ENCODE results near the gene PRDX3. TPM values are rescaled to one million over a fixed set of nuclear protein-coding genes. Genes with fewer than 3 reads are reported as not detected.

Gene PRDX3
- total and polyA plus RNA-seq, 9 donors: 120 to 155 (median 135) TPM

DNA sequence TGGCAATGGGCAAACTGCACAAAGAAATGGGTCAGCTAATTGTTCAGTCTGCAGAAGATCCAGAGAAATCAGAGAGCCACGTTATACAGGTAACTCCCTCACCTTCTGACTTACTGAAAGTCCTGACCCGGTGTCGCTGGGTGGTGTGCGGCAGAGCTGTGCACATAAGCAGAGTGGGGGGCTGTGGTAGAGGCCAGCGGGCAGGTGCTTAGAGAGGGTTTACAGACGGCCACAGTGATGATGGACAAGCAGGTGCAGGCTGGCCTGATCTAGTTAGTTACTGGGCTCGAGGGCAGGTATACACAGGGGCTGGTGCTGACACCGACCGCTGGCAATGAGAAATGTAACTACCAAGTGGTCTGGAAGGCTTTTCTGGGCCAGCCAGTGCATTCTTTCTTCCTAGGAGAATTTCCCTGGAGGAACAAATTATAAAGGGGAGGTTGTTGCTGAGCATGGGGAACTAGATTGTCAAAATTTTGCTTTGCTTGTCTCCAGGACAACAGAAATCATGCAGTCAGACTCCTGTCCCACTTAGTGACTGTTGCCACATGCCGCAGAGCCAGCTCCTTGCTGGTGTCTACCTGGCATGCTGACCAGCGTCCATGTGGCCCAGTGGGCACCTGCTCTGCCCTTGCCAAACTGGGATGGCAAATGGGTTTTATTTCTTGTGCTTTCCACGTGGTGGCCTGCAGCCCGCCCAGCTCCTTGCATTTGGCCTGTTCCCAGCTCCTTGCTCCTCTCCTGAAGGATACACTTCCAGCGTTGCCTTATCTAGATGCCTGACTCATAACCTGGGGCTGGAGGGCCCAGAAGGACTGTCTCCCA lies 45.9 kb downstream of the PRDX3 start:
- peaks cover 44% of the 10 kb centered on the region for H3K36me3 ChIP-seq (ENCODE audit: control insufficient read depth, insufficient read depth, low read length)
- WGBS (ENCODE audit: insufficient coverage): 91% methylated on average over 14 of the region's 14 CpGs

DNA sequence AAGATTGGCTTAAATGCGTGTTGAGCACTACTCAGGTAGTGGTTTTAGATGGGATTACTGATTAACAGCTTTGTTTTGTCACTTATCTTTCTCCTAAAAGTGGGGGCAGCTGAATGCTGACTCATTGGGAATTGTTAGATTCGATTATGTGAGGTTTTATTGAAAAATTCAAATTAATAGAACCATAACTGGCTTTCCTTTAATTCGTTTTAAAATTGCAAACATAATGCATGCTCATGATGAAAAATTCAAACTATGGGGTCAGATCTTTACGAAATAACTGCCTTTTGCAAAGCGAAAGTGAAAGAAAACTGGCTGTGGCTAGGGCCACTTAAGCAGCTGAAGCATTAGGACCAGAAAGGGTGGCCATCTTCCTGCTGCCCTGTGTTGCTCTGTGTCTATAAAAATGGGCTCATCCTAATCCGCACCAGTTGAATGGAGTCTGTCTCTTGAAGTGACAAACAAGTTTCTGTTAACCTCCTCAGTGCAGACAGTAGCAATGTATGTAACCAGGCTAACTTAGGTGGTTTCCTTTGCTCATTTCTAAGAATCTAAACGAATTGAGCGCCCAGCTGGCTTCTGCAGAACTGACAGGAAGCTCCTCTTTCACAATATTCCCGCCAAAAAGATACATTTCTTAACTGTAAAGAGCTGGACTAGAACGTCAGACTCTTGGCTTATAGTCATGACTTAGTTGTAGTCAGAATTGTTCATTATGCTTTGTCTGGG lies 46.9 kb downstream of the PRDX3 start:
- H3K4me1 ChIP-seq (ENCODE audit: control insufficient read depth, insufficient read depth, low read length): no peaks in the 10 kb centered on the region
- no peak overlapping the region for H3K27ac ChIP-seq (ENCODE audit: low read length)
- peaks cover 44% of the 10 kb centered on the region for H3K36me3 ChIP-seq (ENCODE audit: control insufficient read depth, insufficient read depth, low read length)
- H3K4me3 ChIP-seq (ENCODE audit: low read length): no peak overlapping the region
- peak; percentile 31 for DNase-seq
- no peaks in the 10 kb centered on the region for H3K9me3 ChIP-seq (replicated peaks; ENCODE audit: control insufficient read depth, low read depth, low read length)
- 100% methylated on average over 3 of the region's 10 CpGs for WGBS (ENCODE audit: insufficient coverage)
- H3K27me3 ChIP-seq (ENCODE audit: control insufficient read depth, insufficient read depth, low read length): no peaks in the 10 kb centered on the region

More for the DNA sequence above, 45.9 kb downstream of the PRDX3 start:
- DNase-seq: no peak
- no peaks in the 10 kb centered on the region for H3K4me1 ChIP-seq (ENCODE audit: control insufficient read depth, insufficient read depth, low read length)
- H3K27ac ChIP-seq (ENCODE audit: low read length): no peak overlapping the region
- no peak overlapping the region for H3K4me3 ChIP-seq (ENCODE audit: low read length)
- H3K27me3 ChIP-seq (ENCODE audit: control insufficient read depth, insufficient read depth, low read length): no peaks in the 10 kb centered on the region
- no peaks in the 10 kb centered on the region for H3K9me3 ChIP-seq (replicated peaks; ENCODE audit: control insufficient read depth, low read depth, low read length)

- Histone ChIP-seq H3K27ac (ENCODE audit: low read length) (no peak overlapping the region), H3K9me3 (replicated peaks; ENCODE audit: control insufficient read depth, low read depth, low read length) (no peaks in the 10 kb centered on the region), H3K4me1 (ENCODE audit: control insufficient read depth, insufficient read depth, low read length) (no peaks in the 10 kb centered on the region), H3K36me3 (ENCODE audit: control insufficient read depth, insufficient read depth, low read length) (peaks cover 49% of the 10 kb centered on the region), H3K27me3 (ENCODE audit: control insufficient read depth, insufficient read depth, low read length) (no peaks in the 10 kb centered on the region), H3K4me3 (ENCODE audit: low read length) (no peak overlapping the region)
- 100% methylated on average over 1 of the region's 4 CpGs for WGBS (ENCODE audit: insufficient coverage)
- no peak for DNase-seq
Observed at GRCh38 chr10:119129721-119130120, 48.9 kb downstream of the PRDX3 start.

- Histone ChIP-seq H3K27ac (ENCODE audit: low read length) (no peak overlapping the region), H3K4me3 (ENCODE audit: low read length) (no peak overlapping the region), H3K4me1 (ENCODE audit: control insufficient read depth, insufficient read depth, low read length) (no peaks in the 10 kb centered on the region), H3K36me3 (ENCODE audit: control insufficient read depth, insufficient read depth, low read length) (peaks cover 48% of the 10 kb centered on the region), H3K9me3 (replicated peaks; ENCODE audit: control insufficient read depth, low read depth, low read length) (no peaks in the 10 kb centered on the region), H3K27me3 (ENCODE audit: control insufficient read depth, insufficient read depth, low read length) (no peaks in the 10 kb centered on the region)
- no peak for DNase-seq
- WGBS (ENCODE audit: insufficient coverage): 100% methylated on average over 1 of the region's 2 CpGs
Observed at GRCh38 chr10:119125942-119126341, 52.7 kb downstream of the PRDX3 start.

DNA sequence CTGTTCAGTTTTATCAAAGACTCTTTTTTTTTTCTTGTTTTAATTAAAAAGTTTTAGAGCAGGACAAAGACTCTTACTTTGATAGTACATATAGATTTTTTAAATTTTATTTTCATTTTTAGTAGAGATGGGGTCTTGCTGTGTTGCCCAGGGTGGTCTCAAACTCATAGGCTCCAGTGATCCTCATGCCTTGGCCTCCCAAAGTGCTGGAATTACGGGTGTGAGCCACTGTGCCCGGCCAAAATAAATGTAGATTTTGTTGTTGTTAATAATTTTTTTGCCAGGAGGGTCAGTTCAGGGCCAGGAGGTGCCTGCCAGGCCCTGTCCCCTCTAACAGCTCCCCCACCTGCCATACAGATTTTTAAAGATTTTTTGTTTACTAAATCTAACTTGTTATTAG lies 57.7 kb downstream of the PRDX3 start:
- H3K4me3 ChIP-seq (ENCODE audit: low read length): no peak overlapping the region
- peaks cover 46% of the 10 kb centered on the region for H3K36me3 ChIP-seq (ENCODE audit: control insufficient read depth, insufficient read depth, low read length)
- no peak for DNase-seq
- WGBS (ENCODE audit: insufficient coverage): no CpG with 5 or more reads among the region's 2 CpGs
- H3K4me1 ChIP-seq (ENCODE audit: control insufficient read depth, insufficient read depth, low read length): no peaks in the 10 kb centered on the region
- no peaks in the 10 kb centered on the region for H3K27me3 ChIP-seq (ENCODE audit: control insufficient read depth, insufficient read depth, low read length)
- no peaks in the 10 kb centered on the region for H3K9me3 ChIP-seq (replicated peaks; ENCODE audit: control insufficient read depth, low read depth, low read length)
- no peak overlapping the region for H3K27ac ChIP-seq (ENCODE audit: low read length)

- Histone ChIP-seq H3K4me3 (ENCODE audit: low read length) (no peak overlapping the region), H3K27me3 (ENCODE audit: control insufficient read depth, insufficient read depth, low read length) (no peaks in the 10 kb centered on the region), H3K9me3 (replicated peaks; ENCODE audit: control insufficient read depth, low read depth, low read length) (no peaks in the 10 kb centered on the region), H3K4me1 (ENCODE audit: control insufficient read depth, insufficient read depth, low read length) (no peaks in the 10 kb centered on the region), H3K36me3 (ENCODE audit: control insufficient read depth, insufficient read depth, low read length) (peaks cover 44% of the 10 kb centered on the region), H3K27ac (ENCODE audit: low read length) (no peak overlapping the region)
- no CpG with 5 or more reads among the region's 4 CpGs for WGBS (ENCODE audit: insufficient coverage)
- DNase-seq: no peak
Observed at GRCh38 chr10:119120413-119120867, 58.2 kb downstream of the PRDX3 start.

DNA sequence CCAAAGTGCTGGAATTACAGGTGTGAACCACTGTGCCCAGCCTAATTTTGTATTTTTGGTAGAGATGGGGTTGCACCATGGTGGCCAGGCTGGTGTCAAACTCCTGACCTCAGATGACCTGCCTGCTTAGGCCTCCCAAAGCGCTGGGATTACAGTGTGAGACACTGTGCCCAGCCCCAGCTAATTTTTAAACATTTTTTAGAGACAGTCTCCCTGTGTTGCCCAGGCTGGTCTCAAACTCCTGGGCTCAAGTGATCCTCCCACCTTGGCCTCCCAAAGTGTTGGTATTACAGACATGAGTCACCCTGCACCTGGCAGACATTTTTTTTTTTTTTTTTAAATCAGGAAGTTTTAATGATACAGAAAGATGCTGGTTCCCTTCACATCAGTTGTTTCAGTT lies 59.2 kb downstream of the PRDX3 start:
- DNase-seq: no peak
- 100% methylated on average over 1 of the region's 1 CpG for WGBS (ENCODE audit: insufficient coverage)
- H3K27me3 ChIP-seq (ENCODE audit: control insufficient read depth, insufficient read depth, low read length): no peaks in the 10 kb centered on the region
- H3K4me3 ChIP-seq (ENCODE audit: low read length): no peak overlapping the region
- no peaks in the 10 kb centered on the region for H3K4me1 ChIP-seq (ENCODE audit: control insufficient read depth, insufficient read depth, low read length)
- H3K27ac ChIP-seq (ENCODE audit: low read length): no peak overlapping the region
- H3K36me3 ChIP-seq (ENCODE audit: control insufficient read depth, insufficient read depth, low read length): peaks cover 45% of the 10 kb centered on the region
- H3K9me3 ChIP-seq (replicated peaks; ENCODE audit: control insufficient read depth, low read depth, low read length): no peaks in the 10 kb centered on the region

GRCh38 chr10:119118231-119118630 lies 60.4 kb downstream of the PRDX3 start:
- no peak for DNase-seq
- H3K27me3 ChIP-seq (ENCODE audit: control insufficient read depth, insufficient read depth, low read length): no peaks in the 10 kb centered on the region
- H3K27ac ChIP-seq (ENCODE audit: low read length): no peak overlapping the region
- no peaks in the 10 kb centered on the region for H3K4me1 ChIP-seq (ENCODE audit: control insufficient read depth, insufficient read depth, low read length)
- no peak overlapping the region for H3K4me3 ChIP-seq (ENCODE audit: low read length)
- WGBS (ENCODE audit: insufficient coverage): 86% methylated on average over 2 of the region's 5 CpGs
- H3K36me3 ChIP-seq (ENCODE audit: control insufficient read depth, insufficient read depth, low read length): peaks cover 50% of the 10 kb centered on the region
- no peaks in the 10 kb centered on the region for H3K9me3 ChIP-seq (replicated peaks; ENCODE audit: control insufficient read depth, low read depth, low read length)

Data from muscle of leg (tissue), 11 donors.